HG03097 (cell line): ENCODE data around the gene HTR2C.
"Not testable (repeated sequence)": the region's sequence is repeated elsewhere in the genome, so short reads cannot be mapped to it uniquely, and the experiment has no call there.

ENCODE experiments used
- ATAC-seq: cut with Tn5 transposase; IDR thresholded peaks from one replicate; pipeline ENCODE4 v1.9.1; 2021; ENCODE audit not compliant: unreplicated experiment, low FRiP score

Gene HTR2C

GRCh38 chrX:114710571-114710970 is 126.7 kb downstream of the HTR2C start:
- no peak for ATAC-seq

GRCh38 chrX:114712466-114712865 is 128.6 kb downstream of the HTR2C start:
- ATAC-seq = no peak

GRCh38 chrX:114715096-114715495 is 131.2 kb downstream of the HTR2C start:
- no peak for ATAC-seq

DNA sequence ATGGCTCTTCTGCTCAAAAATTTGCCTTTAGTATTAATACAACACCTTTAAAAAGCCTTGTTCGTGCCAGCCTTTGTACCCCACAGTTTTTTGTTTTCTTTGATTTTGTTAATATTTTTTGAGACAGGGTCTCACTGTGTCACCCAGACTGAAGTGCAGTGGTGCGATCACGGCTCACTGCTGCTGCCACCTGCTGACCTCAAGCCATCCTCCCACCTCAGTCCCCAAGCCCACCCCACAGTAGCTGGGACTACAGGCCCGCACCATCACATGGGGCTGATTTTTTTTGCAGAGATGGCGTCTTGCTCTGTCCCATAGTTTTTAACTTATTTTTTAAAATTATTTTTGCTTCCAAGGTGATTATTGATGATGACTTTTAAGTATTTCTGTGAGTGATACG is 134.0 kb downstream of the HTR2C start:
- ATAC-seq = no peak

- ATAC-seq = no peak
Measured at GRCh38 chrX:114766541-114766940, 182.7 kb downstream of the HTR2C start.

DNA sequence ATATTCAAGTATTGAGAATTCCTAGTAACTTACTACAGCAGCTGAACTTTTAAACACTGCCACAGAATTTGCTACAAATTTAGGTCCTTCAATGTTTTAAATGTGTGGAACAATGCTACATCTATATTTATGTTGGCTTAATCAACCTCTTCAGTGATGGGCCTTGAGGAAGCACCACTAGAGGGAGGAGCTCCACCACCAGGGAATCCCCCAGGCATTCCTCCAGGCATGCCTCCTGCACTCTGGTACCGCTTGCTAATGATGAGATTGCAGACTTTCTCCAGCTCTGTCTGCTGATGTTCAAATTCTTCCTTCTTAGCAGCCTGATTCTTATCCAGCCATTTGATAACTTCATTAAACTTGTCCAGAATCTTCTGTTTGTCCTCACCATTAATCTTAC is 190.8 kb downstream of the HTR2C start:
- ATAC-seq = no peak

- ATAC-seq = no peak
Measured at GRCh38 chrX:114782925-114783324, 199.0 kb downstream of the HTR2C start.

DNA sequence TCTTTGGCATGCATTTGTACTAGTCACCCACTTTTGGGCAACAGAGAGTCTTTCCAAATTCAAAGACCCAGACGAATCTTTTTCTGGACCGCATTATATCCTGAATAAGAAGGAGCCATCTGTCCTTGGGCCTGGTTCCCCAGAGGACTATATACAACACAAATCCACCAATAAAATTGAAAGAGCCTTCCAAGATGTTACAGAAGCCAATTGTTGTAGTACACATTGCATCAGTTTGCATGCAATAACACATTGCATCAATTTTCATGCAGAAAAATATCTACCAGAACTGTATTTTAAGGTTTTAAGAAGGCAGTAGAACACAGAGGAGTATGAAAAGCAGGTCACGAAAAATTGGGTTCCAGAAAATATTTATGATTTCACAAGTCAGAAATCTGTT is 203.2 kb downstream of the HTR2C start:
- ATAC-seq = no peak

GRCh38 chrX:114797494-114797893 is 213.6 kb downstream of the HTR2C start:
- no peak for ATAC-seq

DNA sequence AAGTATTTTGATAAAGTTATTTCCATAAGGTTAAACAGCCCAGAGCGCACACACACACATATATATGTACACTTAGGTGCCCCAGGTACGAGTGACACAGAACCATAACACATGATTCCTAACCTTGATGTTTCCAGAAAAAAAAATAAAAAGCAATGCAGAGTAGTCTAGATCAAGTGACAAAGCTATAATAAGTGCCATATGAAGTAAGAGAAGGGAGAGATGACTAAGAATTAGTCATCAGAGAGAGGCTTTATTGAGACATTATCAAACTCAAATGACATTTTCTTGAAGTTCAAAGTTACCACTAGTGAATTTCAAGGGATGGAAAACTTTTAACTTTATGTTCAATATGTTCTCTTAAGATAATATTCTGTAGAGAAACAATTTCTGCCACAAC is 215.0 kb downstream of the HTR2C start:
- no peak for ATAC-seq

- no peak for ATAC-seq
Measured at GRCh38 chrX:114800719-114801118, 216.8 kb downstream of the HTR2C start.

- ATAC-seq = no peak
Measured at GRCh38 chrX:114819509-114819908, 235.6 kb downstream of the HTR2C start.

DNA sequence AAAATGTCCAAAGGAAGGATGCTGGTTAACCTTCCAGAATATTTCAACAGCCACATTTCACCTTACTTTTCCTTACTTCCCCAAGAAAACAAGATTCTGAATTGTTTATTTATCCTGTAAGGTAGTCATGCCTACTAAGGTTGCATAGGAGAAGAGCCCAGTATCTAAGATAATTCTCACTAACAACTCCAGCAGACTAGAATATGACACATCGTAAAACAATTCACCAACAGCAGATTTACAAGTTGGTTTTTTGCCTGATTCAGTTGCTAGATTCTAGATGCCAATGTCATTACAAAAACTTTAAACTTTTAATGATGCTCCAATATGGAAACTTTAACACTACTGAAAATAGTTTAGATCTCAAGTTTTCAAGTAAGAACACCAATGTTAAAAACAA is 257.2 kb downstream of the HTR2C start:
- ATAC-seq = no peak

GRCh38 chrX:114842181-114842580 is 258.3 kb downstream of the HTR2C start:
- no peak for ATAC-seq

- ATAC-seq = no peak
Measured at GRCh38 chrX:114889481-114889880, 305.6 kb downstream of the HTR2C start.

GRCh38 chrX:114903618-114904017 is 319.7 kb downstream of the HTR2C start:
- ATAC-seq = no peak

DNA sequence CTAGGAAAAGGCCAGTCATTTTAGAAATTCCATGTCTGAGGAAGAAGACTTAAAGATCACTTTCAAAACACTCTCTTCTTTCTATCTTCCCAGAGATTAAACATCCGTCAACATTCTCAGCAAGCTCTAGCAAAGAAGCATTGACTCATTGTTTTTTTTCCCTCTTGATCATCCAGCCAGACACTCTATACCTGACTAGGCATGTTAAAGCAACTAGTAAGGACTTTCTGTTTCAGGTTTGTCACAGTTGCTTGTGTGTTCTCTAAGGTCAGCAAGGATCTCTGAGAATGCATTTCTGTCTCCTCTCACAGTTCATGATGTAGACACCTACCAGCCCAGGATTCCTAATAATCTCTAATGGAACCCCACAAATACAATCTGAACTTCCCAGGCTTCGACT is 321.4 kb downstream of the HTR2C start:
- ATAC-seq = no peak

DNA sequence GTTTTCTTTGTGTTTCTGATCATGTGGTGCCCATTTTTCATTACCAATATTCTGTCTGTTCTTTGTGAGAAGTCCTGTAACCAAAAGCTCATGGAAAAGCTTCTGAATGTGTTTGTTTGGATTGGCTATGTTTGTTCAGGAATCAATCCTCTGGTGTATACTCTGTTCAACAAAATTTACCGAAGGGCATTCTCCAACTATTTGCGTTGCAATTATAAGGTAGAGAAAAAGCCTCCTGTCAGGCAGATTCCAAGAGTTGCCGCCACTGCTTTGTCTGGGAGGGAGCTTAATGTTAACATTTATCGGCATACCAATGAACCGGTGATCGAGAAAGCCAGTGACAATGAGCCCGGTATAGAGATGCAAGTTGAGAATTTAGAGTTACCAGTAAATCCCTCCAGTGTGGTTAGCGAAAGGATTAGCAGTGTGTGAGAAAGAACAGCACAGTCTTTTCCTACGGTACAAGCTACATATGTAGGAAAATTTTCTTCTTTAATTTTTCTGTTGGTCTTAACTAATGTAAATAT is 323.2 kb downstream of the HTR2C start:
- no peak for ATAC-seq

DNA sequence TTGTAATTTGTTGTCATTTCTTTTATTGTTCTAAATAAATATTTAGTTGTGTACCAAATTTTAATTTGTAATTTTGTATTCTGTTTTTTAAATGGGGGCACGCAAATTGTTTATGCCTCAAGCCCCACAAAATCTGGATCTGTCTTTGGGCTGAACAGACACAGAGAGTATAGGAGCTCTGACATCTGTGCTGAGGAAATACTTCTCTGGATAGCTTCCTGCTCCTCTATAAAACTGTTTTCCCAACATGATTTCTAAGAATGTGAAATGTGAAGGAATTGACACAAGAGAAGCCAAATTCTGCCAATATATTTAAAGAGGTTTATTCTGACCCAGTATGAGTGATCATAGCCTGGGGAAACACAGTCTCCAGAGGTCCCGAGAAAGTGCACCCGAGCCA is 340.5 kb downstream of the HTR2C start:
- no peak for ATAC-seq

- ATAC-seq = no peak
Measured at GRCh38 chrX:114924856-114925255, 341.0 kb downstream of the HTR2C start.

DNA sequence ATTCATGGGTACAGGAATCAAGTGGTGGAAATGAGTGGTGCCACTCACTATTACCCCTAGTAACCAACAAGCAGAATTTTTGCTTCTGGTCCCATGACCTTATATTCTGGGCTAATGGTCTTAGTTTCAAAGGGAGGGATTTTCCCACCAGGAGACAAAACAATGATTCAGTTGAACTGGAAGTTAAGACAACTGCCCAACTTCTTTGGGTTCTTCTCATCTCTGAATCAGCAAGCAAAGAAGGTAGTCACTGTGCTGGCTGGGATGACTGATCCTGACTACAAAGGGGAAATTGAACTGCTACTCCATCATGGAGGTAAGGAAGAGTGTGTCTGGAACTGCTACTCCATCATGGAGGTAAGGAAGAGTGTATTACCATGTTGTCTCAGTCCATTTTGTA is 346.3 kb downstream of the HTR2C start:
- ATAC-seq = no peak

- no peak for ATAC-seq
Measured at GRCh38 chrX:114932550-114932949, 348.7 kb downstream of the HTR2C start.

GRCh38 chrX:114933291-114933690 is 349.4 kb downstream of the HTR2C start:
- ATAC-seq = not testable (repeated sequence)
